Esophagus muscularis mucosa (tissue), 3 donors: ENCODE results near the gene ASXL1.

Experiments used
- POLR2AphosphoS5 ChIP-seq, 2 donors: sonication (generic); formaldehyde crosslinking; IDR thresholded peaks; one replicate each; pipeline ENCODE4 v1.6.1; 2017; ENCODE audit warnings: antibody characterized with exemption in 2 of 2
- TF ChIP-seq, protein P1 (sequence below), 3 experiments: fragments of 200-600 bp in 2 of 3; fragments of 450-650 bp in 1 of 3; sonication (generic) in 2 of 3; IDR thresholded peaks; one replicate each; pipeline ENCODE4 v1.5.1; 2017 to 2019; ENCODE audit warnings: antibody characterized with exemption in 3 of 3, mild to moderate bottlenecking in 2 of 3, moderate library complexity in 1 of 3

DNA sequence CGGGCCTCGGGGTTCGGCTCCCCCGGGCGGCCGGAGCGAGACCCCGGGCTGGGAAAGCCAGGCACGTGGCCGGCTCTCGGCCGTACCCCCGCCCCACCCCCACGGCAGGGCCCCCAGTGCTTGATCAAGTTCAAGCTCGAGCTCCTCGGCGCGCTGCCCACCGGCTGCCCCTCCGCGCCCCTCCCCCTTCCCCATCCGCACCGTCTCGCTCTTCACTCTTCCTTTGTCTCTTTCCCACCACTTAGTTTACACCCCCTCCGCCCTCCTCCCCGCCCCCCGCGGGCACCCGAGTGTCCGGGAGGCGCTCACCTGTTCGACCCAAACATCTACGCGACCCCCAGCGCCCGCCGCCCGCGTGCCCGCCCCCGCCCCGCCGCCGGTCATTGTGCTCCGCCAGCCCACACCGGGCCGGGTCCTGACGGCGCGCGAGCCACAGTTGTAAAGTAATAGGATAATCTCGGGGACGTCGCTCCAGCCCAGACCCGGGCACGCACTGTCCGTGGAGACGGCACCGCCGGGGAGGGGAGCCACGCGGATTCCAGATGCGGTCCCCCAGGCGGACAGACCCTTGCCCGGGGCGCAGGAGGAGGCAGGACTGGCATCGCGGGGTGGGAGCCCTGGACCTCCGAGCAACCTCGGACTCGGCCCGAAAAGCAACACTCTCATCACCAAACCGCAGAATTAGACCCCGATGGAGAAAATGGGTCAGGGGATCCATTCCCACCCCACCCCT is 126.3 kb downstream of the ASXL1 start:
- TF ChIP-seq POLR2AphosphoS5 (IDR thresholded peaks at IDR 0.05), result no peak
- TF ChIP-seq, protein P1, sequence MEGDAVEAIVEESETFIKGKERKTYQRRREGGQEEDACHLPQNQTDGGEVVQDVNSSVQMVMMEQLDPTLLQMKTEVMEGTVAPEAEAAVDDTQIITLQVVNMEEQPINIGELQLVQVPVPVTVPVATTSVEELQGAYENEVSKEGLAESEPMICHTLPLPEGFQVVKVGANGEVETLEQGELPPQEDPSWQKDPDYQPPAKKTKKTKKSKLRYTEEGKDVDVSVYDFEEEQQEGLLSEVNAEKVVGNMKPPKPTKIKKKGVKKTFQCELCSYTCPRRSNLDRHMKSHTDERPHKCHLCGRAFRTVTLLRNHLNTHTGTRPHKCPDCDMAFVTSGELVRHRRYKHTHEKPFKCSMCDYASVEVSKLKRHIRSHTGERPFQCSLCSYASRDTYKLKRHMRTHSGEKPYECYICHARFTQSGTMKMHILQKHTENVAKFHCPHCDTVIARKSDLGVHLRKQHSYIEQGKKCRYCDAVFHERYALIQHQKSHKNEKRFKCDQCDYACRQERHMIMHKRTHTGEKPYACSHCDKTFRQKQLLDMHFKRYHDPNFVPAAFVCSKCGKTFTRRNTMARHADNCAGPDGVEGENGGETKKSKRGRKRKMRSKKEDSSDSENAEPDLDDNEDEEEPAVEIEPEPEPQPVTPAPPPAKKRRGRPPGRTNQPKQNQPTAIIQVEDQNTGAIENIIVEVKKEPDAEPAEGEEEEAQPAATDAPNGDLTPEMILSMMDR (IDR thresholded peaks at IDR 0.05), result peak in 1 of 3 experiments; percentile 17
